PC-3 (cell line): Measurements from ENCODE around the gene NOP58. TPM values are rescaled to one million over a fixed set of nuclear protein-coding genes. Genes with fewer than 3 reads are reported as not detected.

Experiments
- ATAC-seq: fragments of 200-7000 bp; cut with Tn5 transposase; 2 replicates; pipeline ENCODE4 v1.9.1; 2020; ENCODE audit warnings: mild to moderate bottlenecking, moderate library complexity
- BruUV-seq: library from RNA; stranded (reverse); fragments of 400-500 nt; replicated peaks from 2 replicates; lab custom pipeline; 2021; lab: Mats Ljungman, UMichigan
- CTCF ChIA-PET: fragments of 300-600 bp; sonication (Branson Sonifier 250); formaldehyde crosslinking; loops from one replicate; lab custom pipeline; 2022; ENCODE audit warnings: antibody characterized with exemption; lab: Charles Lee
- POLR2A ChIA-PET: fragments of 300-600 bp; sonication (Branson Sonifier 250); formaldehyde crosslinking; loops from one replicate; lab custom pipeline; 2022; ENCODE audit warnings: antibody characterized with exemption; ENCODE audit not compliant: unreplicated experiment; lab: Charles Lee
- DNase-seq: peaks from one replicate; pipeline ENCODE4 v3.0.0-alpha.2; 2015
- H2AFZ ChIP-seq: fragments of 300-600 bp; sonication (generic); 2 replicates; pipeline ENCODE4 v1.6.0; 2016; ENCODE audit warnings: antibody characterized with exemption, low read length
- H3F3A ChIP-seq: fragments of 300-600 bp; sonication (generic); one replicate; pipeline ENCODE4 v1.6.0; 2017; ENCODE audit warnings: antibody characterized with exemption, low read length, control low read depth, mild to moderate bottlenecking; ENCODE audit not compliant: unreplicated experiment
- H3K27ac ChIP-seq: fragments of 300-600 bp; sonication (generic); 2 replicates; pipeline ENCODE4 v1.5.1; 2016; ENCODE audit warnings: mild to moderate bottlenecking, low read length
- H3K27me3 ChIP-seq: fragments of 300-600 bp; sonication (generic); 2 replicates; pipeline ENCODE4 v1.6.1; 2016; ENCODE audit warnings: low read length, mixed read lengths
- H3K36me3 ChIP-seq: fragments of 300-600 bp; sonication (generic); 2 replicates; pipeline ENCODE4 v1.6.1; 2016; ENCODE audit warnings: low read depth, mixed run types, low read length, mixed read lengths
- H3K4me1 ChIP-seq: fragments of 300-600 bp; sonication (generic); 2 replicates; pipeline ENCODE4 v1.5.1; 2016; ENCODE audit warnings: low read length; ENCODE audit not compliant: insufficient read depth
- H3K4me2 ChIP-seq: fragments of 300-600 bp; sonication (generic); 2 replicates; pipeline ENCODE4 v1.6.0; 2016; ENCODE audit warnings: low read length
- H3K4me3 ChIP-seq: fragments of 300-600 bp; sonication (generic); 2 replicates; pipeline ENCODE4 v1.5.1; 2016; ENCODE audit warnings: mild to moderate bottlenecking, low read length, mixed read lengths
- H3K79me2 ChIP-seq: fragments of 300-600 bp; sonication (generic); 2 replicates; pipeline ENCODE4 v1.6.1; 2017; ENCODE audit warnings: low read length, mixed read lengths
- H3K9ac ChIP-seq: fragments of 300-600 bp; sonication (generic); 2 replicates; pipeline ENCODE4 v1.6.0; 2016; ENCODE audit warnings: mild to moderate bottlenecking, low read length
- H3K9me2 ChIP-seq: fragments of 300-600 bp; sonication (generic); replicated peaks from 2 replicates; pipeline ENCODE4 v1.6.1; 2016; ENCODE audit warnings: mixed run types, low read length, mixed read lengths
- H3K9me3 ChIP-seq: fragments of 300-600 bp; sonication (generic); 2 replicates; pipeline ENCODE4 v1.6.1; 2016; ENCODE audit warnings: low read length, mixed read lengths
- H4K20me1 ChIP-seq: fragments of 300-600 bp; sonication (generic); 2 replicates; pipeline ENCODE4 v1.6.1; 2016; ENCODE audit warnings: low read length, mixed read lengths
- CTCF ChIP-seq: fragments of 300-600 bp; sonication (generic); conservative IDR thresholded peaks from 2 replicates; pipeline ENCODE4 v1.5.1; 2017; ENCODE audit warnings: antibody characterized with exemption, low read depth, mild to moderate bottlenecking, low read length
- EZH2 ChIP-seq: fragments of 300-600 bp; sonication (generic); IDR thresholded peaks from one replicate; pipeline ENCODE4 v1.6.1; 2017; ENCODE audit warnings: antibody characterized with exemption, mild to moderate bottlenecking, low read length; ENCODE audit not compliant: unreplicated experiment
- EZH2phosphoT487 ChIP-seq: fragments of 300-600 bp; sonication (generic); IDR thresholded peaks from 2 replicates; pipeline ENCODE4 v1.6.1; 2018; ENCODE audit warnings: mild to moderate bottlenecking, antibody characterized with exemption, low read length, borderline replicate concordance
- intact Hi-C: fragments of 100-400 bp; cut with micrococcal nuclease; formaldehyde crosslinking; loops from 2 replicates; pipeline ENCODE4 v1.9.0; 2023
- total RNA-seq: library from RNA; depleted of rRNA; stranded (reverse); fragments of >200 nt; gene quantifications from 2 replicates; pipeline ENCODE4 v1.2.3, GENCODE V29; 2014

The NOP58 gene
- total RNA-seq, 1 experiment from 2014 or later = 112 TPM

- H3F3A ChIP-seq = no peaks in the 10 kb centered on the region
Observed at GRCh38 chr2:202289394-202290204, 24.0 kb downstream of the NOP58 start.

GRCh38 chr2:202290316-202290715 lies 24.8 kb downstream of the NOP58 start:
- Histone ChIP-seq H2AFZ (no peak overlapping the region), H3K9me2 (no peaks in the 10 kb centered on the region), H3K4me1 (peaks cover 19% of the 10 kb centered on the region), H3K36me3 (peaks cover 72% of the 10 kb centered on the region), H3K9ac (no peak overlapping the region), H3K27ac (no peak overlapping the region), H3K9me3 (no peaks in the 10 kb centered on the region), H3K4me2 (no peak overlapping the region), H3K4me3 (no peak overlapping the region), H4K20me1 (0 out of 2 replicates have a peak, but pooled peaks cover 3% of the 10 kb centered on the region), H3F3A (no peaks in the 10 kb centered on the region), H3K79me2 (peaks cover 35% of the 10 kb centered on the region; the same call in 1 of the 2 replicates), H3K27me3 (no peaks in the 10 kb centered on the region)
- TF ChIP-seq EZH2phosphoT487 (no peak), CTCF (no peak), EZH2 (no peak)
- ChIA-PET CTCF (no interaction called here), POLR2A (interaction anchor here (0.6 kb wide), 1 partner anchor 1233 kb away, joined by 3 read pairs; no protein-coding TSS in a partner anchor)
- ATAC-seq (no peak), DNase-seq (no peak)
- no TSS peak for BruUV-seq
- intact Hi-C loops = no loop called here

More at GRCh38 chr2:202289394-202290204, 24.0 kb downstream of the NOP58 start:
- DNase-seq = no peak
- H3K27ac ChIP-seq = no peak overlapping the region
- BruUV-seq = no TSS peak
- intact Hi-C loops = no loop called here
- no peaks in the 10 kb centered on the region for H3K9me2 ChIP-seq
- peaks cover 12% of the 10 kb centered on the region for H3K4me1 ChIP-seq
- peaks cover 41% of the 10 kb centered on the region for H3K79me2 ChIP-seq
- H3K27me3 ChIP-seq = no peaks in the 10 kb centered on the region
- CTCF ChIA-PET = interaction anchor here (0.6 kb wide), 1 partner anchor 77 kb away, joined by 3 read pairs; no protein-coding TSS in a partner anchor
- TF ChIP-seq CTCF (no peak), EZH2phosphoT487 (no peak)
- no peak overlapping the region for H3K4me2 ChIP-seq
- ATAC-seq = no peak
- POLR2A ChIA-PET = no interaction called here
- H3K4me3 ChIP-seq = no peak overlapping the region
- H4K20me1 ChIP-seq = peaks cover 1% of the 10 kb centered on the region; the same call in 1 of the 2 replicates
- H3K36me3 ChIP-seq = peaks cover 71% of the 10 kb centered on the region
- H2AFZ ChIP-seq = no peak overlapping the region
- H3K9ac ChIP-seq = no peak overlapping the region
- no peaks in the 10 kb centered on the region for H3K9me3 ChIP-seq

- H3K27me3 ChIP-seq = no peaks in the 10 kb centered on the region
- H3K79me2 ChIP-seq = peaks cover 37% of the 10 kb centered on the region; the same call in 1 of the 2 replicates
- no peak overlapping the region for H3K27ac ChIP-seq
- POLR2A ChIA-PET = no interaction called here
- CTCF ChIA-PET = no interaction called here
- peaks cover 74% of the 10 kb centered on the region for H3K36me3 ChIP-seq
- no peaks in the 10 kb centered on the region for H3K9me2 ChIP-seq
- TF ChIP-seq CTCF = no peak
- TF ChIP-seq EZH2phosphoT487 = no peak
- TF ChIP-seq EZH2 = no peak
- no peak overlapping the region for H2AFZ ChIP-seq
- H3K9ac ChIP-seq = no peak overlapping the region
- H3K4me2 ChIP-seq = no peak overlapping the region
- H3K4me3 ChIP-seq = no peak overlapping the region
- no peaks in the 10 kb centered on the region for H3F3A ChIP-seq
- peaks cover 19% of the 10 kb centered on the region for H3K4me1 ChIP-seq
- 0 out of 2 replicates have a peak, but pooled peaks cover 4% of the 10 kb centered on the region for H4K20me1 ChIP-seq
- no TSS peak for BruUV-seq
- ATAC-seq (no peak), DNase-seq (no peak)
- intact Hi-C loops = no loop called here
- no peaks in the 10 kb centered on the region for H3K9me3 ChIP-seq
Observed at GRCh38 chr2:202290970-202291369, 25.4 kb downstream of the NOP58 start.
